Spleen (tissue), 11 donors: ENCODE results near the gene MORC1. TPM values are rescaled to one million over a fixed set of nuclear protein-coding genes. Genes with fewer than 3 reads are reported as not detected.

Experiments
- DNase-seq: peaks from one replicate; pipeline ENCODE4 v3.0.0-alpha.2; 2020
- H3K27ac ChIP-seq, 8 donors: fragments of 200-600 bp; sonication (generic) in 7 of 8; 1 replicate in 4 of 8; 2 replicates in 4 of 8; pipeline versions ENCODE4 v1.5.0 to v1.8.0; 2016 to 2021; ENCODE audit warnings: inconsistent platforms in 4 of 8, mild to moderate bottlenecking in 4 of 8, moderate library complexity in 1 of 8
- H3K27me3 ChIP-seq, 7 donors: fragments of 200-600 bp; sonication (generic) in 6 of 7; replicated peaks in 1 of 7; 1 replicate in 4 of 7; 2 replicates in 3 of 7; pipeline versions ENCODE4 v1.5.0 to v1.8.0; 2016 to 2021; ENCODE audit warnings: inconsistent platforms in 3 of 7, mild to moderate bottlenecking in 1 of 7
- H3K36me3 ChIP-seq, 6 donors: fragments of 200-600 bp; sonication (generic) in 5 of 6; 1 replicate in 4 of 6; 2 replicates in 2 of 6; pipeline versions ENCODE4 v1.5.0 to v1.8.0; 2016 to 2021; ENCODE audit warnings: inconsistent platforms in 2 of 6
- H3K4me1 ChIP-seq, 6 donors: fragments of 200-600 bp; sonication (generic) in 5 of 6; 1 replicate in 3 of 6; 2 replicates in 3 of 6; pipeline versions ENCODE4 v1.5.0 to v1.8.0; 2016 to 2021; ENCODE audit warnings: inconsistent platforms in 3 of 6
- H3K4me3 ChIP-seq, 8 donors: fragments of 200-600 bp; sonication (generic) in 7 of 8; 1 replicate in 4 of 8; 2 replicates in 4 of 8; pipeline versions ENCODE4 v1.5.0 to v1.8.0; 2016 to 2021; ENCODE audit warnings: inconsistent platforms in 4 of 8, mild to moderate bottlenecking in 4 of 8, moderate library complexity in 2 of 8
- H3K9me3 ChIP-seq, 8 donors: fragments of 200-600 bp; sonication (generic) in 7 of 8; 1 replicate in 4 of 8; 2 replicates in 4 of 8; pipeline versions ENCODE4 v1.5.0 to v1.8.0; 2016 to 2021; ENCODE audit warnings: inconsistent platforms in 4 of 8
- CTCF ChIP-seq, 11 experiments: fragments of 200-600 bp in 7 of 11; fragments of 450-650 bp in 4 of 11; sonication (generic) in 4 of 11; IDR thresholded peaks in 8 of 11; conservative IDR thresholded peaks in 3 of 11; 1 replicate in 7 of 11; 2 replicates in 4 of 11; pipeline versions ENCODE4 v1.4.0 to v1.8.0; 2016 to 2021; ENCODE audit warnings: antibody characterized with exemption in 11 of 11, inconsistent platforms in 4 of 11, mild to moderate bottlenecking in 1 of 11
- POLR2A ChIP-seq, 3 donors: fragments of 450-650 bp; IDR thresholded peaks; one replicate each; pipeline ENCODE4 v1.5.1; 2017; ENCODE audit warnings: antibody characterized with exemption in 3 of 3, mild to moderate bottlenecking in 1 of 3
- POLR2AphosphoS5 ChIP-seq, 3 donors: sonication (generic); formaldehyde crosslinking; IDR thresholded peaks; one replicate each; pipeline ENCODE4 v1.5.1; 2017; ENCODE audit warnings: antibody characterized with exemption in 3 of 3
- WGBS, 5 donors: extraction: QIAGEN DNeasy Blood & Tissue Kit in 3 of 5; methylation state at CpG; one replicate each; pipeline versions ENCODE4 v1.1.5 to v1.1.7; 2013 to 2018; 5-methylcytosine and 5-hydroxymethylcytosine counted together
- intact Hi-C: fragments of 100-400 bp; cut with DNase I; formaldehyde crosslinking; loops from one replicate; pipeline ENCODE4 v1.15.0; 2023; ENCODE audit warnings: low total_unique reads
- polyA plus RNA-seq, 3 donors: library from polyadenylated mRNA; stranded (reverse); fragments of 200-250 nt; gene quantifications; one replicate each; pipeline ENCODE4 v1.2.1, GENCODE V29; 2013
- total RNA-seq, 7 donors: library from RNA; depleted of rRNA in 3 of 7; stranded (reverse); fragments of >200 nt in 3 of 7; fragmentation: NEBNext Ultra II Directional in 4 of 7; extraction: Animal tissue kit (Norgen Biotek cat#: 25700) in 4 of 7; gene quantifications; one replicate each; pipeline versions ENCODE4 v1.1.0 to v1.2.1, GENCODE V29; 2016 to 2021
- donor health status: healthy with polysubstance abuse.
- donor health status: DM: no; HTN: no; CAD: no; lungs with moderate emphysema.
- donor health status: DM: no; HTN: no; CAD: no.
- donor health status: Bipolar disorder and iron deficiency.
- donor health status: healthy.
- donor health status: DM: no; HTN: no; CAD: no.
- donor health status: DM: yes; HTN: yes; CAD: no.

Gene MORC1
- total and polyA plus RNA-seq, 10 donors = 0.03 to 0.24 (median 0.13) TPM; not detected in 6

GRCh38 chr3:109114746-109115145 is 3.2 kb downstream of the MORC1 start:
- no peaks in the 10 kb centered on the region for H3K9me3 ChIP-seq
- WGBS, 5 donors = 78 to 92% (median 87%) methylated on average over 4 of the region's 4 CpGs
- H3K27ac ChIP-seq = no peak overlapping the region
- H3K4me3 ChIP-seq = no peak overlapping the region
- DNase-seq = no peak
- intact Hi-C loops = no loop called here
- TF ChIP-seq CTCF (IDR thresholded peaks at IDR 0.05 in 8 of 11, conservative IDR thresholded peaks at IDR 0.05 in 3 of 11) (no peak), POLR2A (IDR thresholded peaks at IDR 0.05) (no peak), POLR2AphosphoS5 (IDR thresholded peaks at IDR 0.05) (no peak)
- H3K4me1 ChIP-seq = no peaks in the 10 kb centered on the region
- H3K27me3 ChIP-seq = no peaks in the 10 kb centered on the region
- H3K36me3 ChIP-seq = no peaks in the 10 kb centered on the region

- H3K9me3 ChIP-seq = no peaks in the 10 kb centered on the region
- intact Hi-C loops = no loop called here
- no peaks in the 10 kb centered on the region for H3K4me1 ChIP-seq
- TF ChIP-seq POLR2A (IDR thresholded peaks at IDR 0.05) (no peak), CTCF (IDR thresholded peaks at IDR 0.05 in 8 of 11, conservative IDR thresholded peaks at IDR 0.05 in 3 of 11) (no peak), POLR2AphosphoS5 (IDR thresholded peaks at IDR 0.05) (no peak)
- no peak for DNase-seq
- no peak overlapping the region for H3K4me3 ChIP-seq
- no peak overlapping the region for H3K27ac ChIP-seq
- 73 to 87% (median 80%) methylated on average over 4 of the region's 4 CpGs for WGBS, 5 donors
- no peaks in the 10 kb centered on the region for H3K27me3 ChIP-seq
- H3K36me3 ChIP-seq = no peaks in the 10 kb centered on the region
Measured at GRCh38 chr3:109112946-109113760, 4.8 kb downstream of the MORC1 start.

GRCh38 chr3:109109574-109109973 is 8.4 kb downstream of the MORC1 start:
- 86 to 95% (median 93%) methylated on average over 4 of the region's 4 CpGs for WGBS, 5 donors
- no peak overlapping the region for H3K4me3 ChIP-seq
- H3K36me3 ChIP-seq = no peaks in the 10 kb centered on the region
- DNase-seq = no peak
- H3K9me3 ChIP-seq = no peaks in the 10 kb centered on the region
- intact Hi-C loops = no loop called here
- no peak overlapping the region for H3K27ac ChIP-seq
- no peaks in the 10 kb centered on the region for H3K27me3 ChIP-seq
- TF ChIP-seq POLR2AphosphoS5 (IDR thresholded peaks at IDR 0.05) (no peak), POLR2A (IDR thresholded peaks at IDR 0.05) (no peak), CTCF (IDR thresholded peaks at IDR 0.05 in 8 of 11, conservative IDR thresholded peaks at IDR 0.05 in 3 of 11) (no peak)
- no peaks in the 10 kb centered on the region for H3K4me1 ChIP-seq

GRCh38 chr3:109098079-109098644 is 19.8 kb downstream of the MORC1 start:
- TF ChIP-seq CTCF (IDR thresholded peaks at IDR 0.05 in 8 of 11, conservative IDR thresholded peaks at IDR 0.05 in 3 of 11) (no peak), POLR2AphosphoS5 (IDR thresholded peaks at IDR 0.05) (no peak), POLR2A (IDR thresholded peaks at IDR 0.05) (no peak)
- no peak for DNase-seq

More at GRCh38 chr3:109098079-109098644, 19.8 kb downstream of the MORC1 start:
- no peak overlapping the region for H3K27ac ChIP-seq
- no peaks in the 10 kb centered on the region for H3K36me3 ChIP-seq
- H3K9me3 ChIP-seq = no peaks in the 10 kb centered on the region
- no peaks in the 10 kb centered on the region for H3K27me3 ChIP-seq
- 72 to 79% (median 73%) methylated on average over 5 of the region's 5 CpGs for WGBS, 5 donors
- intact Hi-C loops = no loop called here
- no peak overlapping the region for H3K4me3 ChIP-seq
- H3K4me1 ChIP-seq = no peaks in the 10 kb centered on the region
